ENCODE results near the gene DACT3. TPM values are rescaled to one million over a fixed set of nuclear protein-coding genes. Genes with fewer than 3 reads are reported as not detected.

DACT3 gene
- total RNA-seq, 4 donors from 2014 or later, result 1.3 to 4.1 (median 2.6) TPM

DNA sequence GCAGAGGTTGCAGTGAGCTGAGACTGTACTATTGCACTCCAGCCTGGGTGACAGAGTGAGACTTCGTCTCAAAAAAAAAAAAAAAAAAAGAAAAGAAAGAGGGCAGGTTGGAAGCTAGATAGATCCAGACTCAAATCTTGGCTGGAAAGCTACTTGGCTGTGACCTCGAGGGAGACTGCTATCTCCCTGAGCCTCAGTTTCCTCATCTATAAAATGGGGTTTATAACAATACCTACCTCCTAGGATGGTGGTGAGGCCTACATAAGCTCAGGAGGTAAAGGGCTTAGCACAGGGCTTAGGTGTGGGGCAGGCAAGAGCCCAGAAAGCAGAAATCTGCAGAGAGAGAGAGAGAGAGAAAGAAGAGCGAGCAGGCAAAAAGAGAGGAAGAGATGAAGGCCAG is 24.2 kb upstream of the DACT3 start:
- WGBS, 2 donors, result 86 to 97% methylated on average over 3 of the region's 3 CpGs

DNA sequence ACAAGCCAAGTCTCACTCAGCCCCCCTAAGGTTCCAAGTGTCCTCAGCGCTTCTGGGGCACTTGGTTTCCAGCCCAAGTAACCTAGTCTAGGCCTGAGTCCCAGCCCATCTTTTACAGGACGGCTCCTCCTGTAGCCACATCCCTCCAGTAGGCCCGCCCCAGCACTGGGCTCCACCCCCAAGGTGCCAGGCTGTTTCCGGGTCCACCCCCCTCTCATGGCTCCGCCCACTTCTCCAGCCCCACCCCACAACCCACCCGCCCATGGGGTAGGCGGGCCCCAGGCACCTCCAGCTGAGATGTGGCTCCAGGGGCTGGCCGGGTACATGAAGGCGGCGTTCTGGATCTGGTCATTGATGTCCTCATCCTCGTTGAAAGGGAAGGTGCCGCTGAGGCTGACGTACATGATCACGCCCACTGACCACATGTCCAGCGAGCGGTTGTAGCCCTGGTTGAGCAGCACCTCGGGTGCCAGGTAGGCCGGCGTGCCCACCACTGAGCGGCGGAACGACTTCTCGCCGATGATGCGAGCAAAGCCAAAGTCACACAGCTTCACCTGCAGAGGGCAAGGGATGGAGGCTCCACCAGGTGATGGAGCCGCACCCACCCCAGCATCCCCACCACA is 17.2 kb upstream of the DACT3 start:
- H3K4me3 ChIP-seq (ENCODE audit: low read depth, poor library complexity, severe bottlenecking), result no peak overlapping the region
- intact Hi-C loops (cut with DNase I; ENCODE audit: low total_unique reads), result no loop called here
- DNase-seq (ENCODE audit: low spot score in 2 of 2), result no peak
- TF ChIP-seq, protein P1, sequence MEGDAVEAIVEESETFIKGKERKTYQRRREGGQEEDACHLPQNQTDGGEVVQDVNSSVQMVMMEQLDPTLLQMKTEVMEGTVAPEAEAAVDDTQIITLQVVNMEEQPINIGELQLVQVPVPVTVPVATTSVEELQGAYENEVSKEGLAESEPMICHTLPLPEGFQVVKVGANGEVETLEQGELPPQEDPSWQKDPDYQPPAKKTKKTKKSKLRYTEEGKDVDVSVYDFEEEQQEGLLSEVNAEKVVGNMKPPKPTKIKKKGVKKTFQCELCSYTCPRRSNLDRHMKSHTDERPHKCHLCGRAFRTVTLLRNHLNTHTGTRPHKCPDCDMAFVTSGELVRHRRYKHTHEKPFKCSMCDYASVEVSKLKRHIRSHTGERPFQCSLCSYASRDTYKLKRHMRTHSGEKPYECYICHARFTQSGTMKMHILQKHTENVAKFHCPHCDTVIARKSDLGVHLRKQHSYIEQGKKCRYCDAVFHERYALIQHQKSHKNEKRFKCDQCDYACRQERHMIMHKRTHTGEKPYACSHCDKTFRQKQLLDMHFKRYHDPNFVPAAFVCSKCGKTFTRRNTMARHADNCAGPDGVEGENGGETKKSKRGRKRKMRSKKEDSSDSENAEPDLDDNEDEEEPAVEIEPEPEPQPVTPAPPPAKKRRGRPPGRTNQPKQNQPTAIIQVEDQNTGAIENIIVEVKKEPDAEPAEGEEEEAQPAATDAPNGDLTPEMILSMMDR (IDR thresholded peaks at IDR 0.05), result no peak
- TF ChIP-seq POLR2A (IDR thresholded peaks at IDR 0.05), result no peak
- 71 to 86% methylated on average over 10 to 24 of the region's 26 CpGs for WGBS, 2 donors

More for the DNA sequence above, 24.2 kb upstream of the DACT3 start:
- no peak overlapping the region for H3K4me3 ChIP-seq (ENCODE audit: low read depth, poor library complexity, severe bottlenecking)
- no peak for DNase-seq (ENCODE audit: low spot score in 2 of 2)
- intact Hi-C loops (cut with DNase I; ENCODE audit: low total_unique reads), result no loop called here
- TF ChIP-seq, protein P1 (IDR thresholded peaks at IDR 0.05), result no peak
- TF ChIP-seq POLR2A (IDR thresholded peaks at IDR 0.05), result no peak

DNA sequence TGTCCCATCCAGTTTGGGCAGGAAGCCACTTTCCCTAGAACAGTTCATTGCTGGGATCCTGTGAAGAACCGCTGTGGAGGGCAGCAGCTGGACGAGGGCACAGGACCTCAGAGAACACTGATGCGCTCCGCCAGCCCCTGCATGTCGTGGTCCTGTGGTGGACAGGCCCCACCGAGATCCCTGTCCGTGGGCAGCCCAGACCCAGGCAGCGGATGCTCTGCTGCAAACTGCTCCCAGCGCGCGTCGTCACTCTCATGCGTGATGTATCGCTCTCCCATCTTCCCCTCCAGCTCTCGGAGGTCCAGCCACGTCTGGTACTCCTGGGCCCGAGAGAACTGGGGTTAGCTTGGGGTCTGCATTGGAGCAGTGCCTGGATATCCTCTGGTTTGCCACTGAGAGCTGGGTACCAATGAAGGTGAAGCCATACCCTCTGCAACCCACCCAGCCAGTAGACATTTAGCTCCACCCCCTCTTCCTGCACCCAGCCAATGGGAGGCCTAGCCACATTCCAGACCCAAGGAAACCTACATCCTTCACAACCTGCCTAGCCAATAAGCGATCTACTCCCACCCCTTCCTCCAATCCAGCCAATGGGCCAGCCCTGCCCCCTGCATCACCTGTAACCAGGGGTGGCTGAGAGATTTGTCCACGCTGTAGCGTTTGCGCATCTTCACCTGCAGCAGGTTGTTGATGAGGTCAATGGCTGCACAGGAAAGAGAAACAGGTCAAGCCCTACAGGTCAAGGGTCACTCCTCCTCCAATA is 13.6 kb upstream of the DACT3 start:
- WGBS, 2 donors, result 92 to 96% methylated on average over 21 of the region's 21 CpGs
- TF ChIP-seq, protein P1 (IDR thresholded peaks at IDR 0.05), result no peak
- no peak for TF ChIP-seq POLR2A (IDR thresholded peaks at IDR 0.05)
- intact Hi-C loops (cut with DNase I; ENCODE audit: low total_unique reads), result no loop called here
- no peak overlapping the region for H3K4me3 ChIP-seq (ENCODE audit: low read depth, poor library complexity, severe bottlenecking)
- DNase-seq (ENCODE audit: low spot score in 2 of 2), result no peak

DNA sequence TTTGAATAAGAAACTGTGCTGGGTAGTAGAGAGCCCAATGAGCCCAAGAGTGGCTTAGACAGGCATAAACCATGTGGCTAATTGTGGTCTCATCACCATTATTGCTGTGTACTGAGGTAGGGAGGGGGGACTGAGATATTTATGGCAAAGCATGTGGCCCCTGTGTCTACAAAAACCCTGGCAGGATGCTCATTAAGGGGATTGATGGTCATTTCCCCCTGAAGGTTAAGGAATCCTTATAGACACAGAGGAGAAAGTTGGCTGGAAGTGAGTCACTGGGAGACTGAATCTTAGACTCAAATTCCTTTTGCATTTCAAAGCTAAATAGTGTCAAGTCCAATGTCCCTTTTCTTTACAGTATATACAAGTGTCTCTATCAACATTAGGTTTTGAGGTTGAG is 9.8 kb upstream of the DACT3 start:
- no peak for TF ChIP-seq POLR2A (IDR thresholded peaks at IDR 0.05)
- TF ChIP-seq, protein P1 (IDR thresholded peaks at IDR 0.05), result no peak
- no peak for DNase-seq (ENCODE audit: low spot score in 2 of 2)
- H3K4me3 ChIP-seq (ENCODE audit: low read depth, poor library complexity, severe bottlenecking), result no peak overlapping the region
- intact Hi-C loops (cut with DNase I; ENCODE audit: low total_unique reads), result no loop called here

DNA sequence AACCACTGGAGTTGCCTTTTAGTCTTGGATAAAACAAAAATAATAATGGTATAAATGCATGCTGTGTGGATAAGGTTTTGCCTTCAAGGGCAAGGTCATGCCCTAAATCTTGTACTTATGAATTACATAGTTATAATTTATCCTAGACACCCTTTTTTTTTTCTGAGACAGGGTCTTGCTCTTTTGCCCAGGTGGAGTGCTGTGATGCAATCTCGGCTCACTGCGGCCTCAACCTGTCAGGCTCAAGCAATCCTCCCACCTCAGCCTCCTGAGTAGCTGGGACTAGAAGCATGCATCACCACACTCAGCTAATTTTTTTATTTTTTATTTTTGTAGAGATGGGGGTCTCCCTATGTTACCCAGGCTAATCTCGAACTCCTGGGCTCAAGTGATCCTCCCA is 7.7 kb upstream of the DACT3 start:
- no peak overlapping the region for H3K4me3 ChIP-seq (ENCODE audit: low read depth, poor library complexity, severe bottlenecking)
- no peak for DNase-seq (ENCODE audit: low spot score in 2 of 2)
- WGBS, 2 donors, result 85 to 92% methylated on average over 3 of the region's 3 CpGs
- intact Hi-C loops (cut with DNase I; ENCODE audit: low total_unique reads), result loop anchor here (10.0 kb wide), 2 partner anchors 54 to 134 kb away; no protein-coding TSS in a partner anchor
- TF ChIP-seq POLR2A (IDR thresholded peaks at IDR 0.05), result no peak
- TF ChIP-seq, protein P1 (IDR thresholded peaks at IDR 0.05), result no peak

All from lower leg skin (tissue), 4 donors.